CD4-positive, alpha-beta T cell (primary cell): Measurements from ENCODE around the gene CD44. TPM values are rescaled to one million over a fixed set of nuclear protein-coding genes. Genes with fewer than 3 reads are reported as not detected.

Experiments
- ATAC-seq: fragments of 200-7000 bp; cut with Tn5 transposase; one replicate; pipeline ENCODE4 v1.10.0; 2022; ENCODE audit warnings: mild to moderate bottlenecking; ENCODE audit not compliant: poor library complexity
- CTCF ChIA-PET: fragments of 350-600 bp; sonication (Branson Sonifier 250); formaldehyde crosslinking; loops from one replicate; lab custom pipeline; 2021; ENCODE audit warnings: antibody characterized with exemption, inconsistent platforms; lab: Charles Lee
- POLR2A ChIA-PET: fragments of 350-600 bp; sonication (Branson Sonifier 250); formaldehyde crosslinking; loops from one replicate; lab custom pipeline; 2021; ENCODE audit warnings: antibody characterized with exemption, inconsistent platforms; lab: Charles Lee
- DNase-seq, 14 experiments: peaks; one replicate each; pipeline ENCODE4 v3.0.0-alpha.2; 2013 to 2020; ENCODE audit warnings: mixed read lengths in 2 of 14
- H3K27ac ChIP-seq, 2 donors: one replicate each; pipeline versions ENCODE4 v1.5.1 to v1.7.0; 2013; ENCODE audit warnings: low read length in 2 of 2, low read depth in 1 of 2, mild to moderate bottlenecking in 1 of 2
- H3K27me3 ChIP-seq, 2 experiments: 1 replicate in 1 of 2; 2 replicates in 1 of 2; pipeline versions ENCODE4 v1.6.1 to v1.7.0; 2013; ENCODE audit warnings: low read length in 2 of 2, control low read depth in 1 of 2, mild to moderate bottlenecking in 1 of 2, moderate library complexity in 1 of 2; ENCODE audit not compliant: insufficient read depth in 2 of 2, control insufficient read depth in 1 of 2
- H3K36me3 ChIP-seq: one replicate; pipeline ENCODE4 v1.6.1; 2013; ENCODE audit warnings: low read length, control low read depth; ENCODE audit not compliant: insufficient read depth
- H3K4me1 ChIP-seq: one replicate; pipeline ENCODE4 v1.6.1; 2013; ENCODE audit warnings: low read length, control low read depth; ENCODE audit not compliant: insufficient read depth
- H3K4me3 ChIP-seq: one replicate; pipeline ENCODE4 v1.5.1; 2013; ENCODE audit warnings: mild to moderate bottlenecking, low read length, moderate library complexity
- H3K9me3 ChIP-seq, 2 experiments: 1 replicate in 1 of 2; 2 replicates in 1 of 2; pipeline versions ENCODE4 v1.6.1 to v1.7.0; 2013; ENCODE audit warnings: low read length in 2 of 2, mild to moderate bottlenecking in 2 of 2, control low read depth in 1 of 2, moderate library complexity in 1 of 2; ENCODE audit not compliant: control insufficient read depth in 1 of 2, insufficient read depth in 1 of 2
- H3K27ac Mint-ChIP-seq: one replicate; pipeline ENCODE4 v1.8.0; 2020; ENCODE audit warnings: mixed read lengths
- H3K27me3 Mint-ChIP-seq: one replicate; pipeline ENCODE4 v1.8.0; 2021; ENCODE audit warnings: mixed read lengths
- H3K36me3 Mint-ChIP-seq: one replicate; pipeline ENCODE4 v1.8.0; 2021; ENCODE audit warnings: low read depth, mixed read lengths
- H3K4me1 Mint-ChIP-seq: one replicate; pipeline ENCODE4 v1.8.0; 2021; ENCODE audit warnings: low read depth, mixed read lengths
- H3K4me3 Mint-ChIP-seq: one replicate; pipeline ENCODE4 v1.8.0; 2020; ENCODE audit warnings: mild to moderate bottlenecking, mixed read lengths
- H3K9me3 Mint-ChIP-seq: one replicate; pipeline ENCODE4 v1.8.0; 2020; ENCODE audit warnings: mixed read lengths
- intact Hi-C, 2 experiments: fragments of 100-400 bp; cut with DNase I in 1 of 2; cut with micrococcal nuclease in 1 of 2; formaldehyde crosslinking; loops; one replicate each; pipeline versions ENCODE4 v1.15.1 to v1.9.0; 2023 to 2025; cut with DNase I, micrococcal nuclease
- total RNA-seq, 174 experiments: library from RNA in 2 of 174; stranded (reverse) in 2 of 174; gene quantifications; one replicate each; pipeline ENCODE4 v1.2.3 and lab custom pipeline; 2021 to 2026
- TF ChIP-seq, protein P1 (sequence below): fragments of 200-600 bp; IDR thresholded peaks from one replicate; pipeline ENCODE4 v1.8.0; 2022; ENCODE audit warnings: antibody characterized with exemption, mild to moderate bottlenecking

CD44 gene
- total RNA-seq, 2 experiments from 2014 or later, result 1,283 to 1,330 TPM

DNA sequence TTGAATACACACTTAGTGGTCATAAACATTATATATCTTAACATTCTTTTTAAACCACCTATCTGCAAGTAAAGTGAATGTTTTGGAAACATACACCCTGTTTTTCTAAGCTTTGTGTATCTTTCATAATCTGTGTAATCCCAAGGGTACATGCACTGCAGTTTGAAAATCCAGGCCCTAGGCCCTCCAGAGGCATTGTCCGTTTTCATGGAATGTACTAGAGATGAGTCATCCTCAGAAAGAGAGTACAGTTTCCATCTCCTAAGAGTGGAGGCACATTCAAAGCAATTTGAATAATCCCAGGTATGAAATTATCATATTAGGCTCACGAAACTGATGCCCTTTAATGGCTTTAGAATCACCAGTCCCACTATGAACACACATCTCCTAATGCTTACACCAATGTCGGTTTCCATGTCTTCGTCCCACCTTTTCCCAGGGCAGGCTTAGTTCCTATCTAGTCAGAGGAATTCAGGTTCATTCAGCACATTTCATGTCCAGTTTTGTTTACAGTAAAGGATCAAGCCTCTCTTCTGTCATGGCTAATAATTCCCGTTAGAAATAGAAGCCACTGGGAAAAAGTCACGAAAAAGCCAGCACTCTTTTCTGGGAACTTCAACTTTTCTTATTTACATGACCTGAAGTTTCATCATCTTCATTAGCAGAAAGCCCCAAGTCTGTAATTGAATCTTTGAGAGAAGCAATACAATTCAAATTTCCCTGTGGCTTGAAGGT is 39.5 kb upstream of the CD44 start:
- Histone ChIP-seq H3K9me3 (no peaks in the 10 kb centered on the region), H3K27me3 (no peaks in the 10 kb centered on the region), H3K4me3 (no peak overlapping the region), H3K36me3 (no peaks in the 10 kb centered on the region), H3K4me1 (peaks cover 4% of the 10 kb centered on the region), H3K27ac (no peak overlapping the region)
- TF ChIP-seq, protein P1, sequence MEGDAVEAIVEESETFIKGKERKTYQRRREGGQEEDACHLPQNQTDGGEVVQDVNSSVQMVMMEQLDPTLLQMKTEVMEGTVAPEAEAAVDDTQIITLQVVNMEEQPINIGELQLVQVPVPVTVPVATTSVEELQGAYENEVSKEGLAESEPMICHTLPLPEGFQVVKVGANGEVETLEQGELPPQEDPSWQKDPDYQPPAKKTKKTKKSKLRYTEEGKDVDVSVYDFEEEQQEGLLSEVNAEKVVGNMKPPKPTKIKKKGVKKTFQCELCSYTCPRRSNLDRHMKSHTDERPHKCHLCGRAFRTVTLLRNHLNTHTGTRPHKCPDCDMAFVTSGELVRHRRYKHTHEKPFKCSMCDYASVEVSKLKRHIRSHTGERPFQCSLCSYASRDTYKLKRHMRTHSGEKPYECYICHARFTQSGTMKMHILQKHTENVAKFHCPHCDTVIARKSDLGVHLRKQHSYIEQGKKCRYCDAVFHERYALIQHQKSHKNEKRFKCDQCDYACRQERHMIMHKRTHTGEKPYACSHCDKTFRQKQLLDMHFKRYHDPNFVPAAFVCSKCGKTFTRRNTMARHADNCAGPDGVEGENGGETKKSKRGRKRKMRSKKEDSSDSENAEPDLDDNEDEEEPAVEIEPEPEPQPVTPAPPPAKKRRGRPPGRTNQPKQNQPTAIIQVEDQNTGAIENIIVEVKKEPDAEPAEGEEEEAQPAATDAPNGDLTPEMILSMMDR, result no peak
- POLR2A ChIA-PET, result interaction anchor here (1.5 kb wide), 1 partner anchor 10 kb away, joined by 3 read pairs; no protein-coding TSS in a partner anchor
- DNase-seq, result no peak
- intact Hi-C loops, result no loop called here
- no peaks in the 10 kb centered on the region for H3K36me3 Mint-ChIP-seq
- no peaks in the 10 kb centered on the region for H3K27me3 Mint-ChIP-seq
- H3K27ac Mint-ChIP-seq, result no peak overlapping the region
- ATAC-seq, result no peak
- no peak overlapping the region for H3K4me3 Mint-ChIP-seq
- CTCF ChIA-PET, result no interaction called here
- no peaks in the 10 kb centered on the region for H3K9me3 Mint-ChIP-seq
- peaks cover 43% of the 10 kb centered on the region for H3K4me1 Mint-ChIP-seq

DNA sequence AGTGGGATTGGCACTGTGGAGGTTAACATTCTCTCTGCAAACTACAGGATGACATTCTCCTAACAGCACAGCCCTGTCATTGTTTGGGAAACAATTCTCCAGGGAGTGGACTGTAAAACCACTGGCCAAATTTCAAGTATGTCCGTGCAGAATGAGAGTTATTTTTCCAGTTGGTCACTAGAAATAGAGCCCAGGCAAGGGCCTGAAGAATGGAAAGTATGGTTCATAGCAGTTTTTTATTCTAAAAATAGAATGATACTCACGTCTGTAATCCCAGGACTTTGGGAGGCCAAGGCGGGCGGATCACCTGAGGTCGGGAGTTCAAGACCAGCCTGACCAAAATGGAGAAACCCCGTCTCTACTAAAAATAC is 39.0 kb upstream of the CD44 start:
- intact Hi-C loops, result no loop called here
- H3K27ac Mint-ChIP-seq, result no peak overlapping the region
- ATAC-seq, result no peak

DNA sequence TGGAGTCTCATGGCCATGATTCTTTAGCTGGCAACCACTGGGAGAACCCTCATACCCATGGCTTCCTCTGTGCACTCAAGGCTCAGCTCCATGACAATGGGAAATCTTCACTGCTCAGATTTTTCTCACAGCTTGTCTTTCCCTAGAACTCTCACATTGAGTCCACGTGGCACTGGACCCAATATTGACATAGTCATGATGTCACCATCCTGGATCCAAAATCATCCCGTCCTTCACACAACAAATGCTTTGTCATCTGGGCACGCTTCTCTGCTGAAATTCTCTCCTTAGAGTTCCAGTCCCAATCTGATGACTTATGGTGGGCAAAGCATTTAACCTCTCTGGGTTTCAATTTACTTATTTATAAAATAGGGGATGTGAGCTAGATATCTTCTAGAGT is 37.7 kb upstream of the CD44 start:
- Histone ChIP-seq H3K36me3 (no peaks in the 10 kb centered on the region), H3K4me3 (no peak overlapping the region), H3K27me3 (no peaks in the 10 kb centered on the region), H3K9me3 (no peaks in the 10 kb centered on the region), H3K4me1 (peaks cover 15% of the 10 kb centered on the region), H3K27ac (no peak overlapping the region)
- Mint-ChIP-seq H3K4me3 (no peak overlapping the region), H3K27ac (no peak overlapping the region), H3K36me3 (no peaks in the 10 kb centered on the region), H3K4me1 (peaks cover 47% of the 10 kb centered on the region), H3K9me3 (no peaks in the 10 kb centered on the region), H3K27me3 (no peaks in the 10 kb centered on the region)
- DNase-seq (no peak), ATAC-seq (no peak)
- ChIA-PET CTCF (no interaction called here), POLR2A (interaction anchor here (0.8 to 1.0 kb wide), 2 partner anchors 37 to 38 kb away, joined by 3 read pairs; no protein-coding TSS in a partner anchor)
- intact Hi-C loops, result no loop called here
- TF ChIP-seq, protein P1, result no peak

More for the DNA sequence above, 39.0 kb upstream of the CD44 start:
- Mint-ChIP-seq H3K4me1 (peaks cover 44% of the 10 kb centered on the region), H3K27me3 (no peaks in the 10 kb centered on the region), H3K36me3 (no peaks in the 10 kb centered on the region), H3K9me3 (no peaks in the 10 kb centered on the region), H3K4me3 (no peak overlapping the region)
- H3K4me3 ChIP-seq, result no peak overlapping the region
- no peaks in the 10 kb centered on the region for H3K9me3 ChIP-seq
- CTCF ChIA-PET, result no interaction called here
- TF ChIP-seq, protein P1, result no peak
- H3K4me1 ChIP-seq, result peaks cover 4% of the 10 kb centered on the region
- DNase-seq, result no peak
- H3K27ac ChIP-seq, result no peak overlapping the region
- H3K27me3 ChIP-seq, result no peaks in the 10 kb centered on the region
- H3K36me3 ChIP-seq, result no peaks in the 10 kb centered on the region
- POLR2A ChIA-PET, result interaction anchor here (1.0 kb wide), 1 partner anchor 36 kb away, joined by 3 read pairs; no protein-coding TSS in a partner anchor
